Ramos (cell line): ENCODE results near the gene FCAMR.
"Not testable (repeated sequence)": the region's sequence is repeated elsewhere in the genome, so short reads cannot be mapped to it uniquely, and the experiment has no call there.

Source experiments
- in situ Hi-C: fragments of 300-500 bp; cut with MboI; formaldehyde crosslinking; loops from one replicate; pipeline ENCODE4 v1.14.3; 2022; ENCODE audit warnings: low sequenced_read_pairs; ENCODE audit not compliant: unreplicated experiment

Gene FCAMR

DNA sequence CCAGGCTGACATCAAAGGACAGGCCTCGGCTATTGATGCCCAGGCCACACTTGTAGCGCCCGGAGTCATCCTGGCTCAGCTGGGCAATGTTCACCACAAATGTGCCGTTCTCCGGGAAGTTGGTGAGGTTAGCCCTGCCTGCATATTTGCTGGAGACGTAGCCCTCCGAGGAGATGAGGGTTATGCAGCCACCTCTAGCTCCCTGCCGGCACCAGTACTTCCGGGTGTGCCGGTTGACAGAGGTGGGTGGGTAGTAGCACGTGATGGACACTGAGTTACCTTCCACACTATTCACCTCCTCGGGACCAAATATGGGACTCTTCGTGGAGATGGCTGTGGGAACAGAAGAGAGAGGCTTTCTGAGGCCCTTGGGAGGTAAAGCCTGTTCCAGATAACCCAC, 31.1 kb downstream of the FCAMR start:
- in situ Hi-C loops: no loop called here

DNA sequence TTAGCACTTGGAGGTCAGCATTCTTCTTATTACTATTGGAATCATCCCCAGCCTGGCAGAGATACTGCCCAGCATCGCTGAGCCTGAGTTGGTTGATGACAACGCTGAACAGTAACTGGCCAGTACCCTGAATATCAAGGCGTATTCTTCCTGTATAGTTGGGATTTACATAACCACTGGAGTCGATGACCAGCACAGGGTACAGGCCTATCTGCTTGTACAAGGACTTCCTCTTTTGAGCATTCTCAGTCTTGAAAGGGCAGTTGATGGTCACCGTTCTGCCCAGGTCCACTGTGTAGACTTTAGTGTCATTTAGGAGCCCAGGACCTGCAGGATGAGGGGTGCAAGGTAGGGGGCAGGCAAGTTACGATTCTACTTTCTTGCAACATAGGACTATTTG, 32.8 kb downstream of the FCAMR start:
- in situ Hi-C loops: no loop called here

DNA sequence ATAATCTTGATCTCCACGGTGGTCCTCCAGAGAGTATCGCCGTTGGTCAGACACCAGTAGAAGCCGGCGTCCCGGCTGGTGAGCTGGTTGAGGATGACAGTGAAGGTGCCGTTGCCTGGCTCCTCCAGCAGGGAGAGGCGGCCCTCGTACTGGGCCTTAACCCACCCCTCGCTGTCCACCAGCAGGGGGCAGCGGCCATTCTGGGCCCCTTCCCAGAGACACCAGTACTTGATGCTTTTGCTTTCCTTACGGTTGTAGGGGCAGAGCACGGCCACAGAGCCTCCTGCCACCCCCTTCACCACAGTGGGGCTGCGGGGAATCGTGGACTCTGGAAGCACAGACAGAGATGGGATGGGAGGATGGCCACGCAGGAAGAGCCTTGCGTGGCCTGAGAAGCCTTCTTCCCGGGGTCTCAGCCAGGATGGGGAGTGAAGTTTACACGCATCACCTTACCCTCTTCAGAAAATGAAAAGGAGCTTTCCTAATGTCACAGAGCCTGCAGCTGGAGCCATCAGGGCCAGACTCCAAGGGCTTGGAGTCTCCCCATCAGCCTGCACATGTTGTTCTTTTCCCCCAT, 34.7 kb downstream of the FCAMR start:
- in situ Hi-C loops: no loop called here

DNA sequence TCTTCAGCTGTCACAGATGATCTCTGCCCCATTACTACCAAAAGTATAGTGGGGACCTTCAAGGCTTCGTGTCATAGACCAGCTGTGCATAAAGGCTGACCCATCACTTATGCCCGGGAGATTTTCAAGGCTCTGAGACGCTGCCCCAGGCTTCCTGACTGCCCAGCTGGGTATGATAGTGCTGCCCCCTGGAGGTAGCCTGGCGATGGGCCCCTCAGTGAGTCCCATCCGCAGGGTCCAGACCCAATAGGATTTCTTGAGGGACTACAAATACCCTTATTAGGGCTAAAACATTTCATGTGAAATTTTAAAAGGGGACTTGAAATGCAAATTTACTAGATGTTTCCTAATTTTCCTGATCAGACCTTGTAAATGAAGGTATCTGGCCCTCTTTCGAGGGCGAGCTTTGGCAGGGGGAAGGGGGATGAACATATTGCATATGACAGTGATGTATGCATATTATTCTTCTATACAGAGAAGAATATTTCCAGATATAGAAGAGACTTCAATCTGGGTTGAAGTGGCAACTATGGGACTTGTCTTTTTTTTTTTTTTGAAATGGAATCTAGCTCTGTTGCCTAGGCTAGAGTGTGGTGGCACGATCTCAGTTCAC, 36.8 kb downstream of the FCAMR start:
- in situ Hi-C loops: no loop called here

DNA sequence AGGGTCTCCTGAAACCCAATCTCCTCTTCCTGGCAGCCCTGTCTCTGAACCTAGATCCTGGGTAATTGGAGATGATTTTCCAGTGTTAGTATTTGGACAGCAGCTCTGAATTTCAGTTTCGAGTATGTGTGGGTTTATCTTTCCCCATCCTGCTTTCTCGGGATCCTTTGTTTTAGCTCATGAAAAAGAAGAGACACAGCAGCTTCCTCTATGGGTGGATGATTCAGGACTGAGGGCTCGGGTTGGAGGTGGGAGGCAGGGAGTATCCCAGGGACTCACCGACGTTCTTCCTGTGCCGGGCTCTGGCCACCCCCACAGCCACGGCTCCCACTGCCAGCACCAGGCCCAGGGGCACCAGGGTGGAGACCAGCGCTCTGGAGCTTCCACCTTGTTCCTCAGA, 38.1 kb downstream of the FCAMR start:
- in situ Hi-C loops: no loop called here

DNA sequence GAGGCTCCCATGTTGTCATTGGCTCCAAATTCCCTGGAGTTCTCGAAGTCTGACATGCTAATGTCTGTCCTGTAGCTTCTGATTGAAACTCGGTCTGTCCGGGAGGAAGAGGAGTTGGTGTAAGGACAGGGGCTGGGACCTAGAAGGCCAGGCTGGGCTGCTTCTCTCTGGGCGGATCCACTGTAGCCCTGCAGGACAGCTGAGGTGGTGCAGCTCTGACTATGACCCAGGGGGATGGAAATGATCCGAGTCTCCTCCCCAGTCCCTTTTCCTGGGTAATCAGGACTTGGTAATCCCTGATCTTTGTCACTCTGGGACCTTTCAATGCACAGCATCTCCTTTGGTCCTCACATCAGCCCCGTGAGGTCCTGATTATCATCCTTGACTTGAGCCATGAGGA, 38.6 kb downstream of the FCAMR start:
- in situ Hi-C loops: no loop called here

DNA sequence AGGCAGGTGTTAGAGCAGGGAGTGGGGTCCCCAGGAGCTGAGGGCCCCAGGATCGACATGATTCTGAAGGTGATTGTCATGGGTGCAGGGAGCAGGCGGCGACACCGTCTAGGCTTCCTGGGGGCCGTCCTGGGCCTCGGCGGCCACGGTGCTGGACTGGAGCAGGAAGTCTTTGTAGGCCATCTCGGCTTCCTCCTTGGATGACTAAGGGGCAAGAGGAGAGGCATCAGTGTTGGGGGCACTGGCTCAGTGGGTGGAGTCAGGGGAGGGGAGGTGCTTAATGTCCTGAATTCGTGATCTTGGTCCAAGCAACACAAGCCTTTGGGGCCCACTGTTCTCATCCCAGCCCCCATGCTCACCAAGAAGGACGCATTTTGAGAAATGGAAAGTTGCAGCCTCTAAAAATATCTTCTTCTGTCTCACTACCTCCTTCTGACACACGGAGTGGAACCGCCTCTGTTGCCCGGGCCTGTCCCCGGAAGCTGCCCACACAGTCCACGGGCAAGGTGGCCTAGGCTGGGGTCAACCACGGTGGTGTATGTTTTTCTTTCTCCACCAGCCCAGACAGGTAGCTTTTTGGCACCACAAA, 40.0 kb downstream of the FCAMR start:
- in situ Hi-C loops: no loop called here

DNA sequence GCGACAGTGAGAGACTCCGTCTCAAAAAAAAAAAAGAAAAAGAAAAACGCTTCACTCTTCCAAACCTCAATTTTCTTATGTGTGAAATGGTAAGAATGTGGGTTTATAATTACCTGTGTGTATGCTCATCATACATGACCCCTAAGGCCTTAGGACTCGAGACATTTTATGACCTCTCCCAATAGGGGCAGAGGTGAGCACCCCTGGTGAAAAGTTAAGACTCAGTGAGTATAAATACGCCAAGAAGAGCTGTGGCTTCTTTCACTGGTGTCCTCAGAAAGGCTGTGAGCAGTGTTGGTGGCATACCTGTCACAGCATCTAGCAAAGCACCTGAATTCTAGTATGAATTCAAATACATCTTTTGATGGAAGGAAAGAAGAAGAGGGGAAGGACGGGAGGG, 40.7 kb downstream of the FCAMR start:
- in situ Hi-C loops: no loop called here

DNA sequence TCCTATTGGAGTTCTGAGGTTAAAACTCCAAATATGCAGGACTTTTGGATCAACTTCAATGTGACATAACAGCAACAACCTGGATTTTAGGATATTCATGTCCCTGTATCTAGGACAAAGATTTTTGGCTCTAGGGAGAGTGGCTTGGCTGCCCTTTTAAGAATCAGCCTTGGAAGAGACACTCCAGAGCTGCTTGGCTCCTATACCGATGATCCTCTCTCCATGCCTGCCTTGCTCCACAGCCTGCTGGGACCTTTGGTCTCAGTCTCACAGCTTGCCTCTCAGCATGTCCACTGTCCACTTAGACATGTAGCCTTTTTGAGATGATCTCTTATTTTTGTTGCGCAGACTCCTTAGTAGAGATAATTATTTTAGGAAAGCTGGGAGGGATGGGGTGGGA, 44.0 kb downstream of the FCAMR start:
- in situ Hi-C loops: no loop called here

DNA sequence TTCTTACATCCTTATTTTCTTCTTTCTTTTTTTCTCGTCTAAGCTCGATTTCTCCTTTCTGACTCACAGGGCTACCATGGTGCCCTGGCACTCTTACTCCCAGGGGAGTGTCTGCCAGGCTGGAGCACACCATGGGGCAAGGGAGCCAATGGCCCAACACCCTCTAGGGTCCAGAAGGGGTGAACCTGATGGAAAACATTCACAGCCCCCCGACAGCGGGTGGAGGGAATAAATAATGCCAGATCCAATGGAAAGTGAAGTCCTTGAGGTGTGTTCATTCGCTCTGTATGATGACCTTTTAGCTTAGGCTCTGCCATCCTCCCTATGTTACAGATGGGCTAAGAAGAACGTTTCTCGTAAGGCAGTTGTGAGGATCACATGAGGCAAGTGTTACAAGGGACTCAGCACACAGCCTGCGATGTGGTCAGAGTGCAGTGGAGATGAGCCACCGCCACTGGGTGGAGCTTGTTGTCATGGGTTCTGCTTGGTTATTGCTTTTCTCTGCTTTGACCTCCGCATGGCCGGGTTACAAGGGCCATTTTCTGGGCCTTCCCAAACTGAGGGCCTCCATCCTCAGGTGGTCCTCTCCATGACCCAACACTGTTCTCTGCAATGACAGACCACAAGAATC, 45.0 kb downstream of the FCAMR start:
- in situ Hi-C loops: no loop called here

DNA sequence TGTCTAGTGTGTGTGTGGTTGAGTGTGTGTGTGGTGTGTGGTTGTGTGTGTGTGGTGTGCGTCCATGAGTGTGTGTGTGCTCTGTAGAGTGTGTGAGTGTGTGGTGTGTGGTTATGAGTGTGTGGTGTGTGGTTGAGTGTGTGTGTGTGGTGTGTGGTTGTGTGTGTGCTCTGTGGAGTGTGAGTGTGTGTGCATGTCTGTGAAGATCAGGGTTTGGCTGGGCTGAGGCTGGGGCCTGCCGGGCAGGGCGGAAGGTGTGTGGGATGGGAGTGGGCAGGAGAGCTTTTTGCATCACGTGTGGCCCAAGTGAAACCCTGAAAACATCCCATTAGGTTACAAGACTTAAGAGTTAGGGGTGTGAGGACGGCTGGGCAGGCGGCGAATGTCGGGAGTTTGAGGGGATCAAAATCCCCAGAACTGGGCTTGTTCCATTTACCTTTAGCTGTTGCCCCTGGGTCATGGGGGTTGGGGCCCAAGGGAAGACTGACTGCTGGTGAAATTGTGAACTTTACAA, 45.6 kb downstream of the FCAMR start:
- in situ Hi-C loops: no loop called here

DNA sequence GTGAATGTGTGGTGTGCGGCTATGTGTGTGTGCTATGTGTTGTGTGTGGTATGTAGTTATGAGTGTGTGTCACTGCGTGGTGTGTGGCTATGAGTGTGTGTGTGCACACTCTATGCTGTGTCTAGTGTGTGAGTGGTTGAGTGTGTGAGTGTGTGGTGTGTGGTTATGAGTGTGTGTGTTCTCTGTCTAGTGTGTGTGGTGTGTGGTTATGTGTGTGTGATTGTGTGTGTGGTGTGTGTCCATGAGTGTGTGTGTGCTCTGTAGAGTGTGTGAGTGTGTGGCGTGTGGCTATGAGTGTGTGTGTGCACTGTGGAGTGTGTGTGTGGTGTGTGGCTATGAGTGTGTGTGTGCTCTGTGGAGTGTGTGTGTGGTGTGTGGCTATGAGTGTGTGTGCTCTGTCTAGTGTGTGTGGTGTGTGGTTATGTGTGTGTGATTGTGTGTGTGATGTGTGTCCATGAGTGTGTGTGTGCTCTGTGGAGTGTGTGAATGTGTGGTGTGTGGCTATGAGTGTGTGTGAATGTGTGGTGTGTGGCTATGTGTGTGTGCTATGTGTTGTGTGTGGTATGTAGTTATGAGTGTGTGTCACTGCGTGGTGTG, 46.2 kb downstream of the FCAMR start:
- in situ Hi-C loops: not testable (repeated sequence)

DNA sequence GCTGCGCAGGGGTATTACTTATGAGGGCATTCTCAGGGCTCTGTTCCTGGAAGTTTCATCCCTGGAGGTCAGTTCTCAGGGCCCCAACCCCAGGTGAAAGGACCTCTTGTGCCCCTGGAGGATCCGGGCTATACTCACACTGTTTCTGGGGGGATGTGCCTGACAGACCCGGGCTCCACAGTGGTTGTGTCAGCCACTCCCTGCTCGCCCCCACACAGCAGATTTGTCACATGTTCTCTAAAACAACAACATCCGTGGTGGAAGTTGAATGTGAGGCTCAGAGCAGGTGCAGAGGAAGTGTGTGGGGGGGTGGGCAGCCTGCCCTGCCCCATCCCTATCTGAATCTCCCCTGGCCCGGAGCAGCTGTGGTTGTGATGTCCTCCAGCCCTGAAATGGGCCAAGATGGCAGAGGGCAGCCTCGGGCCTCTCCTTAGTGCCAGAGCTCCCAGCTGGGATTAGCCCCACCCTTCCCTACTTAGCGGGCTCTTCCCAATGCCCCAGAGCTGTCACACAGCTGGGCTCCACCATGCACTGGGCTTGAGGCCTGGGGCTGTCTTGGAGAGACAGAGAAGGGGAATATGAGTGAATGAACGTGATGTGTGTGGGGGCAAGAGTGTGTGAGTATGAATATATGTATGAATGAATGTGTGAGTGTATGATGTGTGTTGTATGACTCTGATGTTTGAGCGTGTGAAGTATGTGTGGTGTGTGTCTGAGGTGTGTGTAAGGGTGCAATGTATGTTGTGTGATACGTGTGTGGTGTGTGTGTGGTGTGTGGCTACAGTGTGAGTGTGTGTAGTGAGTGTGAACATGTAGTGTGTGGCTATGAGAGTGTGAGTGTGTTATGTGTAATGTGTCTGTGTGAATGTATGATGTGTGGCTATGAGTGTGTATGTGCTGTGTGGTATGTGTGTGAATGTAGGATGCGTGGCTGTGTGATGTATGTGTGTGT, 47.0 kb downstream of the FCAMR start:
- in situ Hi-C loops: no loop called here

DNA sequence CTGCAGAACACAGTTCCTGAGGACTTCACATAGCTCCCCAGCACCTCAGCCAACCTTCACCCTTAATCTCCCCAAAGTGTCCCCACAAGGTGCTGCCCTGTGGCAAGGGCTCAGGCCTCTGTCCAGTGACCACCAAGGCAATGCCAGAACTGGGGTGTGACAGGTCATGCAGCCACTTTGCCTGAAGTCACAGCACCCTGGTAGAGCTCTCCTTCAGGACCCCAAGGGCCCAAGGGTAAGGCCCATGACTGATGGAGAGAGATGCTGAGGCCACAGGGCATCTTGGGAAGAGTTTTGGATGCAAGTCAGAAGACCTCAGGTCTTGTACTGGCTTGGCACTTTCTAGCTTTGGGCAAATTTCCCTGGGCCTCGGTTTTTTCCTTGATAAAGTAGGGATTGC, 47.7 kb downstream of the FCAMR start:
- in situ Hi-C loops: no loop called here

DNA sequence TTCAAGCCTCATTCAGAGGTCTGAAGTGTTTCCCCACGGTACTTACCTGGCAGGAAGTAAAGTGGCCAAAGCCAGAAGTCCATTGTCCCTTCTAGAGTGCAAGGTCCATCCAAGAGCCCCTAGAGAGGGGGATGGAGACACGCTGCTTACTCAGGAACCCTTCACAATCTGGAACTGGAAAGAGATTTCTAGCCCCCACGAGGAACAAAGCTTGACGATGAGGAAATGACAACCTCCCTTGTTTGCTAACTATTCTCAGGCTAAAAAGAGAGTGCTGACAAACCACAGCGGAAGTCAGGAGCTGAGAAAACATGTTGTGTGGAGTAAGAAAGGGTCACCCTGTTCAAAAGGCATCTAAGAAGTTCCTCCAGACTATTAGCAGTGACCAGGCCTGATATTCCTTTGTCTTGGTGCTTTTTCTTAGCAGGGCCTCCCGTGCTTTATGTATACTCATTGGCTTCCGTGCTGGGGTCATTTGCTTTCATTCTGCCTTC, 48.4 kb downstream of the FCAMR start, which contains the start of gene FCMR:
Gene FCMR, minus strand, starts transcription at position 170 of the 494 bp plus-strand sequence. Its CDS starts 87 bp downstream, at position 83.
- in situ Hi-C loops: no loop called here

DNA sequence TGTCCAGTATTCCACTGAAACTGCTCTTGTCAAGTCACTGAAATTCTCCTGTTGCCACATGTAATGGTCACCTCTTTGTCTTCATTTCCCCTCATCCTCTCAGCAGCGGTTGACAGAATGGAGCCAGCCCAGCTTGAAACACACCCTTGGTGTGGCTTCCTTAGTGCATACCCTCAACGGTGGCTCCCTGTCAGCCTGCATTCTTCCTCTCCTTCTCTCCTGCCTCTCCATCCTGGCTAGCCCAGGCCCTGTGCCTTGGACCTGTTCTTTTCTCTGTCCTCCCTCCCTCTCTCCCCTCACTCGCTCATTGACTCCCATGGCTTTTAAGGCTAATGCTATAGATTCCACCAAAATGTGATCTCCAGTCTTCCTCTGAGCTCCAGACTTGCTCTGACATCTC, 52.2 kb downstream of the FCAMR start:
- in situ Hi-C loops: loop anchor here (10.0 kb wide), 1 partner anchor 293 kb away; no protein-coding TSS in a partner anchor

DNA sequence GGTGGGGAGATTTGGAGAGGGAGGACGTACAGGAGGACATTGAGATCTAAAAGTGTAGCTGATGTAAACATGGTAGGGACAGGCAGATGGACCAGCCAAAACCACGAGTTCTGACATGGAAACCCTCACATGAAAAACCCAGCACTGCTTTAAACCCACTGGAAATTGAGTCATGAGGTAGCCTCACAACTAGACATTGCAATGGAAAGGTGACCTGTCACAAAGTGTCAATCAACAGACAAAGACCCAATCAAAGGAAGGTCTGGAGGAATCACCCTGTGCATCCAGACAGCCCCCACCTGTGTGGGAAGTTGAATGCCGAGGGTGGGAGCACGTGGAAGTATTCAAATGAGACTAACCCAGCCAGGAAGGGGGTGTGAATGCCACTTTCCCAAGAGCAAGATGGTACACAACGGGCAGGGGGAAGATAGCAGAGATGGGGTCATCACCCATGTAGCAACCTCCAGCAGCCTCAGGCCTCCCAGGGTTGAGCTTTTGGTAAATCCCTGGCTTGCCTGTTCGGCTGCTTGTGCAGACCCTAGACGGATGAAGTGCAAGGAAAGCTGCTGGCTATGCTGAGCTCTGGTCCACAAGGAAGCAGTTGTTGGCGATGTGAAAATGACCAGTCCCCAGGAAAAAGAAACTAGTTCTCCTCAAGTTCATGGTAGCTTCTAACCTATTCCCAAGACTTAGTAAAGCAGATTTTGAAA, 54.1 kb downstream of the FCAMR start:
- in situ Hi-C loops: loop anchor here (10.0 kb wide), 1 partner anchor 291 kb away; no protein-coding TSS in a partner anchor

DNA sequence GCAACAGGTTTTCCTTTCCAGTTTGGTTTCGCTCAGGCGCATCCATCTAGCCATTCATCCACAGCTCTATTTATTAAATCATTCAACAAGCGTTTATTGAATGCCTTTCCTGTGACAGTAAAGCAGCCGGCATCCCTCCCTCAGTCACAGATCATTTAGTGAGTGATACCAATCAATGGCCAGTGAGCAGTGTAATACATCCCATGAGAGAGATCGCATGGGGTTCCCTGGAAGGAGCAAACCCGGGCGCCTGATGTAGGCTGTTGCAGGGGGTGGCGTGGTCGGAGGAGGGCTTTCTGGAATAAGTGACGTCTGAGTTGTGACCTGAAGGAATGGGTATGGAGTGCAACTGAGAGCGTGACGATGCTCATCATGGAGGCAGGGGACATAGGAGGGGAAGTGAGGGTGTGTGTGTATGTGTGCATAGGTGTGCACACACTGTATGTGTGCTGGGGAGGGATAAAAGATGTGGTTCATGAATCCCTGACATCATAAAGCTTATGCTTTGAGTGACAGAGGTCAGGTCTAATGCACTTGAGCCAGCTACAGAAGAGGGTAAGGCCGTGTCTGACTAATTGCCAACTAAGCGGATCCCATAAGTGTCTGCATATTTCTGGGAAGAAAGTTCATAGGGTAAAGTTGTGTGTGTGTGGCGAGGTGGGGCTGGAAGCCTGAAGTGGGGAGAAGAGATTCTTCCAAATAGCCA, 55.1 kb downstream of the FCAMR start:
- in situ Hi-C loops: loop anchor here (10.0 kb wide), 1 partner anchor 290 kb away; no protein-coding TSS in a partner anchor
